AG09309 (cell line): ENCODE measurements around the gene FERMT1.

Experiments
- DNase-seq: peaks from one replicate; pipeline ENCODE4 v3.0.0-alpha.2; 2010; ENCODE audit warnings: low read depth
- H3K4me3 ChIP-seq: 2 replicates; pipeline ENCODE4 v1.5.1; 2011; ENCODE audit warnings: mild to moderate bottlenecking, low read depth, low read length, moderate library complexity; ENCODE audit not compliant: control insufficient read depth
- TF ChIP-seq, protein P1 (sequence below): IDR thresholded peaks from 2 replicates; pipeline ENCODE4 v1.5.1; 2011; ENCODE audit warnings: mild to moderate bottlenecking, low read depth, low read length, inconsistent platforms; ENCODE audit not compliant: insufficient read depth, control insufficient read depth; ENCODE audit errors: missing control alignments

FERMT1 gene, protein sequence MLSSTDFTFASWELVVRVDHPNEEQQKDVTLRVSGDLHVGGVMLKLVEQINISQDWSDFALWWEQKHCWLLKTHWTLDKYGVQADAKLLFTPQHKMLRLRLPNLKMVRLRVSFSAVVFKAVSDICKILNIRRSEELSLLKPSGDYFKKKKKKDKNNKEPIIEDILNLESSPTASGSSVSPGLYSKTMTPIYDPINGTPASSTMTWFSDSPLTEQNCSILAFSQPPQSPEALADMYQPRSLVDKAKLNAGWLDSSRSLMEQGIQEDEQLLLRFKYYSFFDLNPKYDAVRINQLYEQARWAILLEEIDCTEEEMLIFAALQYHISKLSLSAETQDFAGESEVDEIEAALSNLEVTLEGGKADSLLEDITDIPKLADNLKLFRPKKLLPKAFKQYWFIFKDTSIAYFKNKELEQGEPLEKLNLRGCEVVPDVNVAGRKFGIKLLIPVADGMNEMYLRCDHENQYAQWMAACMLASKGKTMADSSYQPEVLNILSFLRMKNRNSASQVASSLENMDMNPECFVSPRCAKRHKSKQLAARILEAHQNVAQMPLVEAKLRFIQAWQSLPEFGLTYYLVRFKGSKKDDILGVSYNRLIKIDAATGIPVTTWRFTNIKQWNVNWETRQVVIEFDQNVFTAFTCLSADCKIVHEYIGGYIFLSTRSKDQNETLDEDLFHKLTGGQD

DNA sequence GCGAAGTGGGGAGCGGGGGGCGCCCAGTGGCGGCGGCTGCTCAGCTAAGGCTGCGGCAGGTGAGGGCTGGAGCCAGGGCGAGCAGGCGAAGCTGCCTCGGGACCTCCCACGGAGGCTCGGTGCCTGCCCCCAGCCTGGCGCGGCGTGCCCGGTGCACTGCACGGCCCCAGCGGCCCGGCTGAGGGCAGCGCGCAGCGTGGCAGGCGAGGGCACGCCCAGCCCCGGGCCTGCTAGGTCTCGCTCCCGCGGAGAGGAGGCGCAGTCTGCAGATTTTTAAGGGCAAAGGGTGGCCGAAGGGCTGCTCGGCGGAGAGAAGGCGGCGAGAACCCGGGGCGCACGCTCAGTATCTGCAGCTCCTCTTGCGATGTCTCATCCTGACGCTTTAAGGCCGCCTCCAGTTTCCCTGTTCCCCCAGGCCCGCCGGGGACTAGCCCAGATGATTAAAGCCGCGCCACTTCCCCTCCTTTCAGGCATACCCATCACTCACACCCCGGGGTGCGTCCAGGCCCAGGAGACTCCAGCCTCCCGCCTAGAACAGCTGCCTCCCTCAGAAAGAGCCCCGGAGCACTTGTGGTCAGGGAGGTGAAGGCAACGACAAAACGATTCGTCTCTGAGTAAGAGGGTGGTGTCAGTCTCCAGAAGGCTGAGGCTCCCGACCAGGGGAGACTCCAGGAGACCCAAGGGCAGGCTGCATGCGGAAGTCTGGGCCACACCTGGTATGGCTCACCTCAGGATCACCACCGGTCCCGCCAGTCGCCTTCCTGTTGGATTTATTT is at the start of gene FERMT1:
Gene FERMT1 (minus strand): TSS at position 158 of the 776 bp plus-strand sequence. CDS start 3,476 bp downstream, outside the sequence.
- DNase-seq: no peak
- H3K4me3 ChIP-seq: peak within 1 kb of the TSS; percentile 63

DNA sequence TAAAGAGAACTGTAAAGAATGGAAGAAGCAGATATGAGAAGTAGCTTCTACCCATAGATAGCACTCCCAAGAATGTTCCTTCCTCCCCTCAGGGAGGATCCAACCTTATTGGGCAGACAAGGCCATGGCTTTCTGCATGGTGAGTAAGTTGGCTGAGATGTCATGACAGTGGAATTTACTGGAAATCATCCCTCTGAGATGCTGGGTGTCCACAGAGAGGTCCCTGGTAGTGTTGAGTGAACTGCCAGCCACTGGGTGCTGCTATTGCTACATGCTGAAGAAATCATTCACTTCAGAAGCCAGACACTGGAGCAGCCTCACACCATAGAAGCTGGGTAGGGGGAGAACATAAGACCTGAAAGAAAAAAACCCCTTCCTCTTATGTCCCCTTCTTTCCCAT is 46.4 kb upstream of the FERMT1 start:
- no peak overlapping the region for H3K4me3 ChIP-seq
- TF ChIP-seq, protein P1, sequence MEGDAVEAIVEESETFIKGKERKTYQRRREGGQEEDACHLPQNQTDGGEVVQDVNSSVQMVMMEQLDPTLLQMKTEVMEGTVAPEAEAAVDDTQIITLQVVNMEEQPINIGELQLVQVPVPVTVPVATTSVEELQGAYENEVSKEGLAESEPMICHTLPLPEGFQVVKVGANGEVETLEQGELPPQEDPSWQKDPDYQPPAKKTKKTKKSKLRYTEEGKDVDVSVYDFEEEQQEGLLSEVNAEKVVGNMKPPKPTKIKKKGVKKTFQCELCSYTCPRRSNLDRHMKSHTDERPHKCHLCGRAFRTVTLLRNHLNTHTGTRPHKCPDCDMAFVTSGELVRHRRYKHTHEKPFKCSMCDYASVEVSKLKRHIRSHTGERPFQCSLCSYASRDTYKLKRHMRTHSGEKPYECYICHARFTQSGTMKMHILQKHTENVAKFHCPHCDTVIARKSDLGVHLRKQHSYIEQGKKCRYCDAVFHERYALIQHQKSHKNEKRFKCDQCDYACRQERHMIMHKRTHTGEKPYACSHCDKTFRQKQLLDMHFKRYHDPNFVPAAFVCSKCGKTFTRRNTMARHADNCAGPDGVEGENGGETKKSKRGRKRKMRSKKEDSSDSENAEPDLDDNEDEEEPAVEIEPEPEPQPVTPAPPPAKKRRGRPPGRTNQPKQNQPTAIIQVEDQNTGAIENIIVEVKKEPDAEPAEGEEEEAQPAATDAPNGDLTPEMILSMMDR: no peak
- DNase-seq: no peak

More for the DNA sequence above, at the start of gene FERMT1:
- TF ChIP-seq, protein P1: peak; percentile 12

DNA sequence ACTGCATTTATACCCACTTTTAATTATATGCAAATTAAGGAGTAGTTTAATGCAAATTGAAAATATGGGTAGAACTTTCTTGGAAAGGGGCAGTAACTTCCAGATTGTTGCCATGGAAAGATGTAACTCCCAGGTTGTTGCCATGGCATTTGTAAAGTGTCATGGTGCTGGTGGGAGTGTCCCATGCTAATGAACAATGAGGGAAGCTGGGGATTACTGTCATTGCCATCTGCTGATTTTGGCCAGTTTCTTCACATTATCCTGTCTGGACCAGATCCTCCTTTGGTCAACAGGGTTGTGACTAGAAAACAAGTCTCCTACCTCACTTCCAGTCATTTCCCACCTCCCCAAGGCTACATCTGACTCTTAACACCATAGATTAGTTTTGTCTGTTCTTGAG is 45.4 kb upstream of the FERMT1 start:
- TF ChIP-seq, protein P1: no peak
- no peak for DNase-seq
- no peak overlapping the region for H3K4me3 ChIP-seq

DNA sequence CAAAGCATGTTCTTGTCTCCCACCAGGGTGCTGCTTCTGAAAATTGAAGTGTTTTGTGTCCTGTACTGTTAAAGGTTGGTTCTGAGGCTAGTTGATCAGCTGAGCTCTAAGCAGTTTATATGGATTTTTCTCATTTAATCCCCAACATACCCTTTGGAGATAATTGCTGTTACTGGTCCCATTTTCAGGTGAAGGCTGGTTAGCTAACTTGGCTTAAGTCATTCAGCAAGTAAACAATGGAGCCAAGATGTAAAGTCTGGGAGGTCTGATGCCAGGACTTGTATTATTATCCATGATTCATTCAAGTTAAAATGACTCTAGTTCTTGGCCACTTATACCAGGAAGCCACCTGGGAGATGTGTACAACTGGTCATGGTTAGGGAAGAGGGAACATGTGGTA is 42.5 kb upstream of the FERMT1 start:
- TF ChIP-seq, protein P1: no peak
- no peak overlapping the region for H3K4me3 ChIP-seq
- DNase-seq: no peak

DNA sequence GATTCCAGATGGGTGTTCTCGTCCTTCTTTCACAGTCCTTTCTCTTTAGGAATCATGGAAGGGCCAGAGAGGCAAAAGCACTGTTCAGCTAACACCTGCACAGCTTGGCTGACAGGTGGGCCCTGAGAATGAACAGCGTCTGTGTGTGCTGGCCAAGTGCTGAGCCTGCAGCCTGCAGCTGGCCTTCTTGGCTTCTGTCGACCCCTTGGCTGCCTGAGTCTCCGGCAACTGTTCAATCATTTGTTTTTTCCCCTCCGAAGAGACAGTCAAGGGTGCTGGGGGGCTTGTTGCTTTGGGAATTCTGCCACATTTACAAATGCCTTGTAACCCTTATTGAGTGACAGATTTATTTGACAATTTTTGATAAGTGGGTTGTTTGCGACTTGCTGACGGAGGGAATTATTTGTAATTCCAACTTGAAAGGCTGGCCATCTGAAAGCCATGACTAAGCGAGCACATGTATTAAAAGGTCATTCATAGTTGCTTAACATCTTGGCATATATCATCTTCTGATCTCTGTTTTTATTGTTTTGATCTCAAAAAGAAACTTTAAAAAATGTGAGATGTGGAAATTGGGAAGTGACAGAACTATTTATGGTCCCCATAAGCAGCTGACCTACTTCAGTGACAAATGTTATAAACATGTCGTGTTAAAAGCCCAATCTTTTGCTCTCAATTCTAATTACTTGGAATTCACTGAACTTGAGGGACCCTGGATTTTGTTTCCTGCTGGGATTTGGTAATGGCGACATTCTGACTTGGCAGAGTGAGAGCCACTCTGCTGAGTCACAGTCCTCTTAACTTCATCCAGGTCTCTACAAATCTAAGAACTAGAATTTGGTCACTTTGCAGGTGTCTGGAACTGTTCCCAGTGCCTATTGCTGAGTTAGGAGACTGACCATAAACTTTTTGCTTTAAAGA is 41.9 kb upstream of the FERMT1 start:
- H3K4me3 ChIP-seq: no peak overlapping the region
- TF ChIP-seq, protein P1: no peak
- no peak for DNase-seq
